HG02981 (cell line): ENCODE data around the gene DLGAP3.

ENCODE experiments used
- ATAC-seq: cut with Tn5 transposase; IDR thresholded peaks from one replicate; pipeline ENCODE4 v1.9.1; 2021; ENCODE audit warnings: mild to moderate bottlenecking, moderate library complexity; ENCODE audit not compliant: unreplicated experiment

Gene DLGAP3

DNA sequence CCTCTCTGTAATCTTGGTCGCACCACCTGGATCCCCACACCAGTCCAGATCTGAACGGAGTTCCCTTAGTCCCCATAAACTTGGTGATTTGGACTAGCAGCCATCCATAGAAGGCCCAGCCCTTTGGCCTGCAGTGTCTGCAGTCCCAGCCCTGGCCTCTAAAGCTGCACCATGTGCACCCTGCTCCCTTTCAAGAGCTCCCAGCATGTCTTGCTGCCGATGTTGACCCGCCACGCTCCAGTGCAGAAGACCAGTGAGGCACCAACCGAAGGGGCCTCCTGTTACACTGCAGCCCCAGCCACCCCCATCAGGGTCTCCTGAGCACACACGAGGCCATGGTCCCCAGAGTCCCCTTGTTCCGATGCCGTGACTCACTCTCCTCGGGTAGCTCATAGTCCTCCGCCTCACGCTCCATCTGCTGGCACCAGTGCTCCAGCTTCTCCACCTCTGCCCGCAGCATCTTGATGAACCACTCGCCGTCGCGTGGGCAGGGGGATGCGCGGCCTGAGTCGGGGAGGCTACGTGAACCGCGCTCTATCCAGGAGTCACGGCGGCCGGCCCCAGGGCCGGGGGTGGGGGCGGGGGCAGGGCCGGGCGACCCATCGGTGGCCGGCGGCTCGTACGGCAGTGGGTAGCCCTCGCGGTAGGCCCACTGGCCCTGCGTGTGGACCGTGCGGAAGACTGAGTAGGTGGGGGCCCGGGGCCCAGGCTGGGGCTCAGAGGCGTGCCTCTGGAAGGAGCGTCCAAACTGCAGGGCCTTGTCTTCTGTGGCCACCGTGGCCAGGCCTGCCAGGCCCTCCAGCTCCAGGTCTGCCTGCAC lies 61.0 kb downstream of the DLGAP3 start:
- no peak for ATAC-seq

DNA sequence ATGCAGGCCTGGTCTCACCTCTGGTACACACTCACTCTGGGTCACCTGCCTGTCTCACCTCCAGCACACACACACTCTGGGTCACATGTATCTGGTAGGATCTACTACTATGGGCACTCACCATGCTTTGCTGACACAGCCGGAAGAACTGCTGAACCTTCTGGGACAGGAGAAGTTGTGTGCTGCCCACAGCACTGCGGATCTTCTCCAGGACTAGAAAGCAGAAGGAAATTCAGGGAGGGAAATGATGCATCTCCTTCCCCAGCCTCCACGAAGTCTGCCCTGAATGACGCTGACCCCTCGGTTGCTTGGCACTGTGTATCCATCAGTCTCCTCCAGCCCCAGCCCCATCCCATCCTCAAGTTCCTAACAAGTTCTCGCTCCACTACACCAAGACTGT lies 62.0 kb downstream of the DLGAP3 start:
- ATAC-seq = no peak

DNA sequence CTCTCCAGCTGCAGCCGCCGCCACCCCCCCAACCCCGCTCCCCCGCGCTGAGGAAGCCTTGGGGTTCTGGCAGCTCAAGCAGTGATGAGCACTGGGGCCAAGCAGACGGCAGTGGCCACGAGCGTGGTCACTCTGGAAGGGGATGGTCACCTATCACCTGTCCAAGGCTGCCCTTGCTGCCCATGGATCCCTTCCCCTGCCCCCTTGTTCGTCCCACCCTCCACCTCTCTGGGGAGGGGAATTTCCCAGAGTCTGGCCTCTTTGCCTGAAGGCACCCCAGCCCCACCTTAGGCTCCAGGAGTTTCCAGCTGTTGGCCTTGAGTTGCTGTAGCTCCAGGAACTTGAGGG lies 62.7 kb downstream of the DLGAP3 start:
- no peak for ATAC-seq

DNA sequence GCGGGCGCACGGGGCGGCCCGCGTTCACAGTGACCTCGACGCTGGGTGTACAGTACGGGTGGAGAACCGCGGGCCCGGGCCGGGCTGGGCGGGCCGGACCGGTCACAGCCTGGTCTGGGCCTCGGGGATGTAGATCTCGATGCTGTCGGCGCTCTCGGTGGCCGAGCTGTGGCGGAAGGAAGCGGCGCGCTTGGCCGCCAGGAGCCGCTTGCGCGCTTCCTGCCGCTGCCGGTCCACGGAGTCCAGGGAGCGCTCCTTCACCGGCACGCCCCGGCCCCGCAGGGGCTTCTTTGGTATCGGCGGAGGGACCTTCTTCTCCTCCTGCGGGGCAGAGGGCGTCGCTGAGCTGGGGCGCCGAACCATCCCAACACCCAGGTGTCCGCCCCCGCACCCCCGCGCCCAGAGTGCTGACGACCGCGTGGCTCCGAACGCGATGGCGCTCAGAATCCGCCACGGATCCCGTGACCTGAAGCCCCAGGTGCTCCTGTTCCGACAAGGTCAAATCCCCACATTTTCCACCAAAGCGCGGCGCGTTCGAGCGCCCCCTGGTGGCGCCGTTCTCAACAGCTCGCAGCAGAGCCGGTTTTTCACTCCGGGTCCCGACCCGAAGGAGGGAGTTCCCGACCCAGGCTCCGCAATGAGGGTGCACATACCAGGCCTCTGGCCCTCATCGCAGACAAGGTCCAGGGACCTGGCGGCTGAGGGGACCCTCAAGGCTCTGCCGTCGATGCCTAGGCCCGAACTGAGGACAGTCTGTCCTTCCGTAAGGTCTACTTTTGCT lies 63.3 kb downstream of the DLGAP3 start:
- no peak for ATAC-seq

DNA sequence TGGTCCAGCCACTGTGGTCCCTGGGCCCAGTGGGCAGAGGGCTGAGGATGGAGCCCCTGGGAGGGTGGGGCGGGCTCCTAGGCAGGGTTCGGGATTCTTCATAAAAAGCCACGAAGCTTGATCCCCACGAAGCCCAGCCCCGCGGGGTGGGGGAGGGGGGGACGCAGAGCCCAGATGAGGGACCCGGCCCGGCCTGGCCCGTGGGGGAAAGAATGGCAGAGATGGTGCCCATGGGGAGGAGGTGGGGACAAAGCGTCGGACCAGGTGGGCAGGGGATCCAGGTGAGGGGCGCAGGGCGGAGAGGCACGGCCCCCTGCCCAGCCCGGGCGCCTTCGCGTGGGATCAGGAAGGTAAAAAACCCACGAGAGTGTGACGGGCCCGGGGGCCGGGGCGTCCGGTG lies 63.9 kb downstream of the DLGAP3 start:
- ATAC-seq = no peak

DNA sequence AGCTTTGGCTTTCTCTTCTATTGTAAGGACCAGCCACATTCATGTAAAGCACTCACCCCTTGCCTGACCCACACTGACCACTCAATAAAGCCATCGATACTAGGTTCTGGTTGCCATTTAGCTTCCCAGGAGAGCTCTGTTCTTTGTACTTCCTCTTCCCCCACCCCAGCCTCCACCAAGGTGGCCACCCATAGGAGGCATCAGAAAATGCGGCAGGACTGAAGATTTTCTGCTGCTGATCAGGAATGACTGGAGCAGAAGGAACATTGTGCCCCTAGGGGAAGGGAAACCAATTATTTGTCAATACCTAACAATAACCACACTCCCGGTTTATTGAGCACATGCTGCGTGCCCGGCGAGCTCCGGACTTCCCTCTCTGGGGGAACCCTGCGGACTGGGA lies 64.7 kb downstream of the DLGAP3 start:
- ATAC-seq = no peak

DNA sequence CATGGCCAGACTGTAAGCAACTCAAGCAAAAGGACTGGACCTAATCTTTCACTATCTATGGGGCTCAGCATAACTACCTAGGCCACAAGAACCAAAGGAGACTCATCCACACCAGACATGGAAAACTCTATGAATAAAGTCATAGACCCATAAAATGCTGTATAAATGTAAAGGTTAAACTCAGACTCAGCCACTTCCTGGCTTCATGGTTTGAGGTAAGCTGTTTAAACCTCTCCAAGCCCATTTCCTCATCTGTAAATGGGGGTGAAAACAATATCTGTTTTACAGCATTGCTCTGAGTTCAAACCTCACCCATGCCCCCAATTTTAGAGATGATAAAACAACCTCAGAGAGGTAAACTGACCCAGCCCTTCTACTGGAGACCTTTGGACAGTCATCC lies 65.9 kb downstream of the DLGAP3 start:
- ATAC-seq = no peak

DNA sequence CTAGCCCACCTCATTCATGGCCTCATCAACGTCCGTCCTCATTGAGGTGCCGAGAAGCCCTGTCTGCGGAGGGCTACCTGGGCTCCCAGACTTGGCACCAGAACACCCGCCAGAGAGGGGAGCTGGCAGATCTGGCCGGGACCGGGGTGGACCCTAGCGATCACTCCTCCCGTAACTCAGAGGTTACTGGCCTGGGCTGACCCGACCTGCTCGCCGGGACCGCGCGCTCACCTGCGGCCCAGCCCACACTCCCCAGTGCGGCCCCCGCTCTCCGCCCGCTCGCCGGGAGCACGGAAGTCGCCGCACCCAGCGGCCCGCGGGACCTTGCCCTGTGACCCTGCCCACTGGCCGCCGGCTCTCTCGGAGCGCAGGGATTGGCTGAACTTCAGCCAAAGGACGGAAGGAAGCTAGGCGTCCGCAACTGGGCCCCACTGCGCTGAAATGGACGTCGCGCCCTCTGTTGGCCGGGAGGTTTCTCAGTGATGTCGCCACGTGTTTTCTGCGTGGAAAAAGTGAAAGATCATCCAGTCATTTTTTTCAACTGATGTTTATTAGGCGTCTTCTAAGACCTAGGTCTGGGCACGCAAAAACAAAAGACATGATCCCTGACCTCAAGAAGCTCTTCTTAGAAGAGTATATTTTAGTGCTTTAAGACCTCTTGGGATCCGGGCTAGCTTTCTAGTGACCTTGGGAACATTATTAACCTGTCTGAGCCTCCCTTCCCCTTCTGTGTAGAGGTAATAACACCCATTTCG lies 69.8 kb downstream of the DLGAP3 start, which contains the start of gene SMIM12:
Gene SMIM12, minus strand, starts transcription at position 304 of the 755 bp plus-strand sequence. CDS start 3,772 bp downstream, outside the sequence.
- peak; percentile 97 for ATAC-seq

DNA sequence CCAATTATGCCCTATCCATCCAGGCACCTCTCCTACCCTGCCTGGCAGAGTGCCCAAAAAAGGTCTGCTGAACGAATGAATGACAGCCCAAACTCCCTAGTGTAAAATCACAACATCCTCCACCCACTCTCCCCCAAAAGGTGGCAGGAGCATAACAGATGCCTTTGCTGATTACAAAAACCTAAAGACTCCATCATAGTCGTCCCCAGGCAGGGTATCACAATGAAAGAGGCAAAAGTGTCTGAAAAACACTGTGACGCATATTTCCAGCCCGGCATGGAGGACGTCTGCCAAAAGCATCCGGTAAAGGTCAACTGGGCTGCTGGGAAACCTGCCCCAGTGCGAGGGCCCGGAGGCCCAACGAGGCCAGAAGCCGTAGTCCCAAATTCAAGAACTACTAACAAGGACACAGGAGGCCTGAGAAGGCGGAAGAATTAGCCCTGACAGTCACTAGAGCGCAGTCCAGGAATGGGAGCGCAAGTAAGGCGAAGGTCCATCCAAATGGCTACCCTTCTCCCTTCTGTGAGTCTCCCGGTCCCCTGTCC lies 70.5 kb downstream of the DLGAP3 start:
- ATAC-seq = peak; percentile 17

DNA sequence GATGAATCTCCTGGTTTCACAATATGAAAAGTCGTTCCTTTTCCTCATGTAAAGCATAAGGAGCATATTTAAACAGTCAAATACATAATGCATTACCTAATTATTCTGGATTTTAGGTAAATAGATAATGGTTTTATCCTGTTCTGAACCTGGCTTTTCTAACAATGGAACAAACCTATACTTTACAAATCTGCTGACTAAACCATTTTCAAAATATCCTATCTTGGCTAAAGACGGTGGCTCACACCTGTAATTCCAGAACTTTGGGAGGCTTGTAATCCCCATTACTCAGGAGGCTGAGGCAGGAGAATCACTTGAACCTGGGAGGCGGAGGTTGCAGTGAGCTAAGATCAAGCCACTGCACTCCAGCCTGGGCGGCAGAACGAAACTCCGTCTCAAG lies 72.8 kb downstream of the DLGAP3 start:
- ATAC-seq = no peak

DNA sequence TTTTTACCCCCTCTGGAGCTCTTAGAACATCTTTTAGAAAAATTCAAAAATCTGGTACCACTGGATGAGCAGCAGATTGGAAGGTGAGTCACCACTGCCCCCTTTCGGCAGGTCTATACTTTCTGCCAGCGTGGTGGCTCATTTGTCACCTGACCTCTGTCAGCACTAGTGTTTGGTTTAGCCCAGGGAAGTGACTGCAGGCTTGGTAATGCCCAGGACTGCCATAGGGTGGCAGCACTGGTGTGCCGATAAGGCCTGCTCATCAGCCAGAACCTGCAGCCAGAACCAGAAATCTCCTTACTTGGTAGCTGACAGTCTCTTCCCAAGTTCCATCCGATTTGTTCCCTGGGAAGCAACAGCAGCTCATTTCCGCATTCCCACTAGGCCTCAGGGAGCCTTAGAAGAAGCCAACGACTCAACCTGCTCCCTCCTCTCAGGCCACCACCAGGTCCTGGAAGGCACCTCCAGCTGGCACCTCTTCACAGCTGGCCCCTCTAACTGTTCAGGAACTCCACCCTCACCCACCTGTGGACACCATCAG lies 76.7 kb downstream of the DLGAP3 start:
- ATAC-seq = peak; percentile 98

DNA sequence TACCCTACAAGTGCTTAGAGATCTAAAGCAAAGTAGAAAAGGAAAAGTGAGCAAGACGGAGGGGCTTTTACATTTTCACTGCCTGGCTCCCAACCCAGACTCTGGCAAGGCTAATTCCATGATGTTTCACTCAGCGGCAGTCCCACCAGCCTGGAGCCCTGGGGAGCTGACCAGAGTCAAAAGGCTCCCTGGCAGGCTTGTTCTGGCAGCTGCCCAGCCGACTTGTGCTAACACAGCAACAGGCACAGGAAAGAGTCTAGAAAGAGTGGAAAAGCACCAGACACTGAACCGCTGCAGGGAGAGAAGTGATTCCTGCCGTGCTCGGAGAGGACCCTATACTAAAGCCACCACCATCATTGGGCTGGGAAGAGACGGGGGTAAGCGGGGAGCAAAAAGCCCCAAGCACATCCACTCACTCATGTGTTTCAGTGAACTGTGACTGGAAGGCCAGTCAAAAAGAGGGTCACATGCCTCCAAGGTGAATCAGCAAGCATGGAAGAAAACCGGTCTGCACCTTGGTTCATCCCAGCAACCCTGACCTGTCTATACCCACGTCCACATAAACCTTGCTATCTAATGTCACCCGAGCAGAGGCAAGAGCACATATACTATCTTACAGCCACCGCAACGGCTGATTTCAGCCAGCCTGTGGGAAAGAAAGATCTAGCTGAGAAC lies 77.9 kb downstream of the DLGAP3 start:
- no peak for ATAC-seq

DNA sequence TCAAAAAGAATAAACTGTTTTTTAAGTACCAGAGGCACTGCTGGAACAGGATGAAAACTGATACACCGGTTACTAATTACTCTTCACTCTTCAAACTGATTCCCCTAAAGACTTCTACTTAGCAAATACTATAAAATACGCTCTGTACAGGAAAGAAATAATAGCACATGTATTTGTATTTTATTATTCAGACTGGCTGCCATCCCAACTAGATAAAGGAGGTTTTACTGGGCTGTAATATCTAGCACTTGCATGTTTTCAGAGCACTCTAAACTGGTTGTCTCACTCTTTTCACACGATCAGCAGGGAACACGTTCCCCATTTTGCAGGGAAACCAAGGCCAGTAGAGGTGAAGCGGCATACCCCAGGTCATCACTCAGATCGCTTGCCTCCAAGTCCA lies 79.1 kb downstream of the DLGAP3 start:
- no peak for ATAC-seq

DNA sequence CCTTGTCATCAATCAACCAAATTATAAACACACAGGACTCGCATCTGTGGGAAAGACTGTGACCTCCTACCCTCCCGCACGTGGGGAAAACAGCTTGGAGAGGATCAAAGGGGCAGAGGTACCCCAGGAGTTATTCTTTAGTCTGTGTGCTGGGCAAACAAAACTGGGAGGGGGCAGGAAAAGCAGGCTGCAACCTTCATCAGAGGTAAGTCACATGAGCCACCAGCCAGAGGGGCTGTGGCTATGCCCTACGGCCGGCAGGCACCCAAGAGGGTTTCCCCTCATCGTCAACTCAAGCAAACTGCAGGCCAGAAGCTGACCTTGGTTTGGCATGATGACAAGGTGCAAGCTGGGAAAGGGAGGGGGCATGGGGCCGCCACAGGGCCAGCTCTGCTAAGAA lies 82.4 kb downstream of the DLGAP3 start:
- no peak for ATAC-seq

DNA sequence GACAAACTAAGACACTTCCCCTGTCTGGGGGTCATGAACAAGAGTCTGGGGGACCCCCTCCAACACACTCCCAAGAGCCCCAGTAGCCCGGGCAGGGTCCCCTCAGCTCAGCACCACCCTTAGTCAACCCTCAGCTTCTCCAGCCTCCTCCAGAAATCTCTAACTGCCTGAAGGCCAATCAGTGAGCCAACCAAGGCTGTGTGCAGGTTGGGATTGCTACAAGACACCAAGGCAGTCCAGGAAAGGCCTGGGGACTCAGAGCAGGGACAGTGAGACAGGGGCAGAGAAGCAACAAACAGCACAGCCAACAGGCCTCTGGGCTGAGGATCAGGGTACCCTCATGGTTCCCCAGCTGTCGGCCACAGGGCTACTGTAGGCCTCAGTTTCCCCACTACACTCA lies 83.2 kb downstream of the DLGAP3 start:
- no peak for ATAC-seq

DNA sequence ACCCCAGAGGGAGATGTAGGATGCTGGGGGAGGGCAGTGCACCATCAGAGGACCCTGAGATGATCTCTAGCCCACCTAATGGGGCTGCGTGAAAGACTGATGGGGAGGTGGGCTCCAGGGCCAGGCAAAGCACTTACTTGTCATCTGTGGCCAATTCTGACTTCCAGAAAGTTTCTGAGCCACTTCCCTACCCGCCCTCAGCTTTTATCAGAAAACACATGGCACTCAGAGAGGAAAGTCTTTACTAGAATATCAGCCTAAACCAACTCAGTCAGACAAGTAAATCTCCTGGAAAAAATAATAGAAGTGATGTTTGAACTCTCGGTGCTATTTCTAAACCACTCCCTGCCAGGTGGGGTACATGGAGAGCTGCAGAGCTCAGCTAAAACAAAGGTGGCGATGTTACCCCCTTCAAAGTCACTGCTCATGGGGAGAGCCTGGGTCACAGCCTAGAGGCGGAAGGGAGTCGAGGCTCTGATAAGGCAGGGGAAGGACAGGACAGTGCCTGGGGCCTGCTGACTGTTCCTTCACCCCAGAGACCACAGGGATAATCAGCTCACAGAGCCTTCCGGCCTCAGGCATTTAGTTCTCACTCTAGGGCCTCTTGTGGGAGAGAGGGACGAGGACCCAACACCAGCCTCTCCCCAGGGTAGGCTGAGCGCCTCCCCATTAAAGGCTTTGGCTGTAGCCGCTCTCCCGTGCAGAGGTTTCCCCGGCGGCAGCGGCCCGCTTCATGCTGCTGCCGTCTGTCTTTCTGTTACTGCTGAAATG lies 84.1 kb downstream of the DLGAP3 start:
- ATAC-seq = no peak

DNA sequence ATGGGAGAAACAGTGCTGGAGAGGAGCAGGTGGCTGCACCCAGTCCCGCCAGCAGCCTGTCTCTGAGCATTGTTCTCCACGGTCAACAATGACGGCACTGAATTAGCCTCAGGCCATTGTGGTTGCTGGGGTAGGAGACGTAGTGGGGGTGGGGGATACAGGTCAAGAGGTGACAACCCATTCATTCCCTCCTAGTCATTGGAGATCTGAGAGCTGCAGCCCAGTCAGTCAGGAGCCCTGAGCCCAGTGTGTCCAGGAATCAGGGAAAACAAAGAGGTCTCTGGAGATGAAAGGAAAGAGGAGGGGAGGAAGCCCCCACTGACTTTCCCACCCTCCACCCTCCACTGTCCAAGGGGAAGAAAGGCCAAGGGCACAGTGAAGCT lies 85.2 kb downstream of the DLGAP3 start:
- no peak for ATAC-seq

DNA sequence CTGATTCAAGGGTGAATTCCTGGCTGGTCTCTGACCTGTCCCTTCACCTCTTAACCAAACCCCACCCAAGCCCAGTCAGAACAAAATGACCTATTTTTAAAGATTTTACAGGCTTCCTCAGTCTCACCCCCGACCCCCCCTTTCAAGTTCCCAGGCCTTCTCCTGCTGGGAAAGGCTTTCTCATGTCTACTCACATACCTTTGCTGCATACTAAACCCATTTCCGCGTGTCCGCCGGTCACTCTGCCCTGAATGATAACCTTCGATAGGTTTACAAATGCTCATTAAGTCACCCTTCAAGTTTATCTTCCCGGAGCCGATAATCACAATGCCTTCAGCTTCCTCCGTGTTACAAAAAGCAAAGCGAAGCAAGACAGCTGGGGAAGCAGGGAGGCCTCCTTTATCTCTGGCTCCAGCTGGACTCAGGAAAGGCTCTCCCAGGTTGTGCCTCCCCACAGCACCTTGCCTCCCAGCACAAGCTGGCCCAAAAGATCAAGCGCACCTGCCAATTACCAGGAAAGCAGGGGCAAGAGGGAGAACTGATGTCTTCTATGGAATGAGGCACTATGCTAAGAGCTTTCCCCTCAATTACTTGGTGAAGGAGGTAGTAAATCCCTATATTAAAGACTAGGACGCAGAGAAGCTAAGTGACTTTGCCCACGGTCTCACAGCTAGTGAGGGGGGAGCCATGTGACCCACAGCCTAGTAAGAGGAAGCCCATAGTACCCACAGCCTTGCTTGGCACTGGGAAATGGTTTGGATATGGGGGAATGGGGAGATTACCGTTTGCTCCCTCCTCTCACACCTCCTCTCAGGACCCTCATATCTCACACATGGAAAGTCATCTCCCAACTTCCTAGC lies 85.8 kb downstream of the DLGAP3 start:
- ATAC-seq = no peak

DNA sequence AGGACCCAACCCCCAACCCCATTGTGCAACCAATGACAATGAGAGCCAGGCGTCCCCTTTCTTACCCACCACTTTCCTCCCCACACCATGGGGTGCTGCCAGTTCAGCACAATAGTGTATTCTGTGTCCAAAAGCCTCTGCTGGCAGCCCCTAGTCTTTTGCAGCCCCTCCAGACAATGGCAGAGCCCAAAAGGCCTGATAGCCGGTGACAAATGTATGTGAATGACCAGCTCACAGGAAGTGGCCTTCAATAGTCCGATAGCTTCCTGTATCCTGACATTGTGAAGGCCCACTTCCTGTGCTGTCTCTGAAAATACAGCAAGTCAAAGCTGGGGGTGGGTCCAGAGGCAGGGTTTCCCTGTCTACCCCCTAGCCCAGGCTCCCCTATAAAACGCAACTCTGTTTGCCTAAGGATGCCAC lies 86.5 kb downstream of the DLGAP3 start:
- no peak for ATAC-seq
